Astrocyte of the spinal cord (primary cell): ENCODE data around the gene NTMT1.

Experiments
- DNase-seq: peaks from one replicate; pipeline ENCODE4 v3.0.0; 2011; ENCODE audit warnings: low read depth, low spot score
- H3K4me3 ChIP-seq: 2 replicates; pipeline ENCODE4 v1.5.1; 2011; ENCODE audit warnings: low read depth, mild to moderate bottlenecking, low read length, moderate library complexity
- in situ Hi-C: cut with HindIII; loops from 2 replicates; pipeline ENCODE4 v1.10.0; 2017; ENCODE audit warnings: low sequenced_read_pairs
- TF ChIP-seq, protein P1 (sequence below): IDR thresholded peaks from 2 replicates; pipeline ENCODE4 v1.5.1; 2012; ENCODE audit warnings: low read depth, mild to moderate bottlenecking, low read length, inconsistent platforms

Gene NTMT1

GRCh38 chr9:129597355-129598088 is 28.4 kb upstream of the NTMT1 start:
- peak overlapping the region; percentile 32 for H3K4me3 ChIP-seq
- DNase-seq, result peak; percentile 90
- TF ChIP-seq, protein P1, sequence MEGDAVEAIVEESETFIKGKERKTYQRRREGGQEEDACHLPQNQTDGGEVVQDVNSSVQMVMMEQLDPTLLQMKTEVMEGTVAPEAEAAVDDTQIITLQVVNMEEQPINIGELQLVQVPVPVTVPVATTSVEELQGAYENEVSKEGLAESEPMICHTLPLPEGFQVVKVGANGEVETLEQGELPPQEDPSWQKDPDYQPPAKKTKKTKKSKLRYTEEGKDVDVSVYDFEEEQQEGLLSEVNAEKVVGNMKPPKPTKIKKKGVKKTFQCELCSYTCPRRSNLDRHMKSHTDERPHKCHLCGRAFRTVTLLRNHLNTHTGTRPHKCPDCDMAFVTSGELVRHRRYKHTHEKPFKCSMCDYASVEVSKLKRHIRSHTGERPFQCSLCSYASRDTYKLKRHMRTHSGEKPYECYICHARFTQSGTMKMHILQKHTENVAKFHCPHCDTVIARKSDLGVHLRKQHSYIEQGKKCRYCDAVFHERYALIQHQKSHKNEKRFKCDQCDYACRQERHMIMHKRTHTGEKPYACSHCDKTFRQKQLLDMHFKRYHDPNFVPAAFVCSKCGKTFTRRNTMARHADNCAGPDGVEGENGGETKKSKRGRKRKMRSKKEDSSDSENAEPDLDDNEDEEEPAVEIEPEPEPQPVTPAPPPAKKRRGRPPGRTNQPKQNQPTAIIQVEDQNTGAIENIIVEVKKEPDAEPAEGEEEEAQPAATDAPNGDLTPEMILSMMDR, result no peak
- in situ Hi-C loops, result no loop called here

DNA sequence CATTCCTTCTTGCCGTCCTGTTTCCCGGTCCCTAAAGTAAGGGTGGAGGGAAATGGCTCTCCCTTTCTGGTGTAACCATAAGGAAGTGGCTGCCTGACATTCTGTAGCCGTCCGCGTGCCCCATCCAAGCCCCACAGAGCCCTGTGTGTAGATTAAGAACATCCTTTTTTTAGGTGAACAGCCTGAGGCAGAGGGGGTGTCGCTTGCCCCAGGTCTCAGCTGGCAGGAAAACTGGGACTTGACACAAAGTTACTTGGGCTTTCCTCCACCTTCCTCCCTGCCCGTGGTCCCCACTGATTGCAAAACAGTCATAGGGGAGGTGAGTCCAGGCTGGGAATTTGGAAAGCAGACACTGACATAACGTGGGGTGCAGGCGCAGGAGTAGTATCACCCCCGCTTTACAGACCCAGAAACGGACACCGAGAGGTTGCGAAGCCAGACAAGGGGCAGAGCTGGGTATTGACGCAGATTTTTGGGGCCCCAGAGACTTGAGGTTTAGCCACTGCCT is 27.8 kb upstream of the NTMT1 start:
- in situ Hi-C loops, result no loop called here
- TF ChIP-seq, protein P1, result no peak
- peak overlapping the region; percentile 32 for H3K4me3 ChIP-seq
- DNase-seq, result no peak

GRCh38 chr9:129601082-129601674 is 24.8 kb upstream of the NTMT1 start:
- in situ Hi-C loops, result no loop called here
- no peak for DNase-seq
- H3K4me3 ChIP-seq, result no peak overlapping the region
- TF ChIP-seq, protein P1, result no peak

DNA sequence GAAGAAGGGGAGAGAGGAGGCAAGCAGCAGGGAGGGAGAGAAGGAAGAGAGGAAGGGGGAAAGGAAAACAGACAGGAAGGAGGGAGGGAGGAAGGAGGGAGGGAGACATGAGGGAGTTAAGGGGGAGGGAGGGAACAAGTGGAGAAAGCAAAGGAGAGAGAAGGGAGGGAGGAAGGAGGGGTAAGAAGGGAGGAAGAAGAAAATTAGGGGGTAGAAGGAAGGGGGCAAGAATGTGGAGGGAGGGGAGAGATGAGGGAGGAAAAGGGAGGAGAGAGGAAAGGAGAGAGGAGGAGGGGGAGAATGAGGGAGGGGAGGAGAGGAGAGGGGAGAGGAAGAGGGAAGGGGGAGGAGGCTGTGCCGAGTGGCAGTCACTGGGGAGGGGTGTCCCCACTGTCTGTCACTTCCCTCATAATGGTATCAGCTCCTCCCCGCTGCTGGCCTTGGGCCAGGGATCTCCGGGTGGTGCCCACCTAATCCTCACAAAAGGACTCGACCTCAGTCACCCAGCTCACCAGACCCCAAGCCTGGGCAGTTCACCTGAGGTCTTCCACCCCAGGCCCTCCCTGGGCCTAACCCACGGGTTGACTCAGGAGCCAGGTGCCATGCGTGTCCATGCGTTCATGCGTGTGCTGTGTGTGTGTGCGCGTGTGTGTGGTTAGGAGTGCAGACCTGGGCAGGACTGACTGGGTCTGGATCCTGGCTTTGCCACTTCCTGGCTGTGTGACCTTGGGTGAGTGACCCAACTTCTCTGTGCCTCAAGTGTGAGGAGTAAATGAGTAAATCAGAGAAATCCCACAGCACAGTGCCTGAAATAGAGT is 23.2 kb upstream of the NTMT1 start:
- in situ Hi-C loops, result no loop called here
- no peak overlapping the region for H3K4me3 ChIP-seq
- TF ChIP-seq, protein P1, result no peak
- DNase-seq, result no peak

- no peak for DNase-seq
- no peak overlapping the region for H3K4me3 ChIP-seq
- in situ Hi-C loops, result no loop called here
- TF ChIP-seq, protein P1, result no peak
These were observed 21.8 kb upstream of the NTMT1 start for GRCh38 chr9:129604056-129604765.

GRCh38 chr9:129604766-129605163 is 21.2 kb upstream of the NTMT1 start:
- H3K4me3 ChIP-seq, result no peak overlapping the region
- DNase-seq, result no peak
- TF ChIP-seq, protein P1, result no peak
- in situ Hi-C loops, result no loop called here
